ENCODE measurements around the gene NCKAP5.
"Not testable (repeated sequence)": the region's sequence is repeated elsewhere in the genome, so short reads cannot be mapped to it uniquely, and the experiment has no call there.

NCKAP5 gene

DNA sequence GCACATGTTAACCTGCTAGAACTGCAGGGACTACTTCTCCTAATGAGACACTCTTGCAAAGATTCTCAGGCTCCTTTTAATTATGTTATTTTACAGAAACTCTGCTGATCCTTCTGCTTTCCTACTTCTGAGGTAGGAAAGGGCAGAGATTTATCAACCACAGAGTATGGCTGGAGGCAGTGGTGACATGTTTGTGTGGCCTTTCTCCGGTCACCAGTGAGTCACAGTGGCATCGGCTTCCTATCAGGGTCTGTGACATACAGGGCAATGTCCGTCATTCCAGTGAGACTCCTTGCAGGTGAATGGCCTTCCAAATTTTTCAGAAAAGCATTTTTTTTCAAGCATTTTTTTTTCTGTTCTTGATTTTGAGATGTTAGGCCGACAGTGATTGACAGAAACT, 717.6 kb downstream of the NCKAP5 start:
- DNase-seq = no peak

DNA sequence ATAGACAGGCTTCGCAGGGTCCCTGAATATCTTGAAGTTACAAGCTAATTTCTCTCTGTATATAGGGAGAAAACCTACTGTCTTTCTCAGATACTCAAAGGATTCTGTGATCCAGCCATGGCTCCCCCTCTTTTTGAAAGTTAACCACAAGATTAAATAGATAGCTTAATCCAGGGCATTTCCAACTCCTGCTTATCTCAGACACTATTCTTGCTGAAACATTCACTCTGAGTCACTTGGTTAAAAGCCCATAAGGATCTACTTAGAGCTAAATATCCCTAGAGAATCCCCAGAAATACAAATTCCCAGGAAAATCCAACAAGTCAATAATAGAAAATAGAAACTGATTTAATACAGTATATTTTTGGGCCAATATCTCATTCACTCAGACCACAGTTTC, 719.1 kb downstream of the NCKAP5 start:
- DNase-seq = no peak

DNA sequence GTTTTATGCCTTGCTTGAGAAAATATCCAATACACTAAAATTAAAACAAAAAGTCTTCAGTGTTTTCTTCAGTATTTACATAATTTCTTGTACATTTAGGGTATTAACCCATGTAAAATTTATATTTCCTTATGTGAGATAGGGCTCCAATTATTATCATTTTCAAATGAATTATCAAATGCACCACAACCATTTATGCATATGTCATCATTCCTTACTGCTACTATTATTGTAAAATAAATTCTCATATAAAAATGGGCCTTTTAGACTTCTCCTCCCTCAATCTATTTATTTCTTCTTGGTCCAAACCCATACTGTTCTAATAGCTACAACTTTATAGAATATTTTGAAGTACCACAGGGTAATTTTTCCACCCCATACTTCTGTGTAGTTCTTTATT, 722.9 kb downstream of the NCKAP5 start:
- no peak for DNase-seq

DNA sequence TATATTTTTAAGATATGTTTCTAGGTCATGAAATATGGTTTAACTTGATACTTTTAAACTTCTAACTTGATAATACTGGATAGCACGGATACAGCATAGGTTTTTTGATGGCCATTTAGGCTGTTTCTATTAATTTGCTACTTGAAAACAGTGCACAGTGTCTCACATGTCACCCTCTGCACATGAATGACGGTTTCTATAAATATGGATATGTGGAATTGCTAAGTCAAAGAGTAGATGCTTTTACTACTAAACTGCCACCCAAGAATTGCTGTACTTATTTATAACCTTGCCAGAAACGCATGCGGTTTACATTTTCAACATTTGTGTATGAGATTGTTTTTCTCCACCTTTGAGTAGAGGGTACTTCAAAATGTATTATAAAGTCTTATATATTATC, 723.7 kb downstream of the NCKAP5 start:
- DNase-seq = no peak

DNA sequence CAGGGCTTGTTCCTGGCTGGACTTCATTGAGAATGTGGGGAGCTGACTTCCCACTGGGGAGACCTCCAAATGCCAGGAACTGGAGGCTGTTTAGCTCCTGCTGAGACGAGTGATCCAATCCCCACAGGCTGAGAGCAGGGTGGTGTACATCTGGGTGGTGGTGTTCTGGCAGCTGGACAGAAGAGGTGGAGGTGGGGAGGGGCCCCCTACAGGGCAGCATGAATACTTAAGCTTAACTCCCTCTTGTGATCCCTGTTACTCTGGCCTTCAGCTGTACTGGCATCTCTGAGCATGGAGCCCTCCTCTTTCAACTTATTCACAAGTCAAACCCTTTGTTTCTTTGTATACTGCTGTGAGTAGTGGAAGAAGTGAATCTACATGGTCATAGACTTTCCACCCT, 730.5 kb downstream of the NCKAP5 start:
- DNase-seq = no peak

DNA sequence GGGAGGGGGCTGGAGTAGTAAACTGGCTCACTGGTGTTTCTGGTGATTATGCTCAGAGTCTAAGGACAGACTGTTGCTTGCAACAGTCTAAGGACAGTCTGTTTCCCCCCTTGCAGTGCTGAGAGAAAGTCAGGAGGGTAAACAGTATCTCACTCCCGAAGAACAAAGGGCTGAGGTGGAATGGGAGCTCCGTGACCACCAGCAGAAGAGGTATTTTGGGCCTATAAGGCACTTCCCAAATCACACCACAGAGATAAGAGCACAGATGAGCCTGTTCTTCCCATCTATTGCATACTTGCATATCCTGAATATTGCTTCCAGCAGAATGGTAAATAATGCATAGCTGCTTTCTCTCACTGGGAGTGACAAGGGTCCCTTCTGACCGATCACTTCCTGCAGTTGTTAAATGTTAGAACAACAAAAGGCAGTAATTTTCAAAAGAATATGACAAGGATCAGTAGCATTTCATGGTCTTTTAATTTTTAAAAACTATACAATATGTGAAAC, 737.9 kb downstream of the NCKAP5 start:
- DNase-seq = no peak

DNA sequence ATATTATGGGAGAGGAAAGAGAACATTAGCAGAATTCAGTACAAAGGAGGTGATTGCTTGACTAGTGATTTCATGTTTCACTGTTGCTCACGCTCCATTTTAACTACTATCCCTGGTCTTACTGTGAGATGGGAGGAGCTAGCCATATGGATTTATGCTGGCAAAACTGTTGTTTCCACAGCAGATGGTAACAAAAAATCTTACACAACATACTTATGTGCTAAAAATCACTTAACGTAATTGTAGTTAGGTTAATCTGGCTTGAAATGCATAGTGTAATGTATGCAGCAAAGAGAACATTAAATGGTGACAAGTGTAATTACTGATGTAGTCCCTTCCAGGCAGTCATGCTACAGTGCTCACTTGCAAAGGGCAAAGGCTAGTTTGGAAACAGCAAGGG, 742.7 kb downstream of the NCKAP5 start:
- no peak for DNase-seq

DNA sequence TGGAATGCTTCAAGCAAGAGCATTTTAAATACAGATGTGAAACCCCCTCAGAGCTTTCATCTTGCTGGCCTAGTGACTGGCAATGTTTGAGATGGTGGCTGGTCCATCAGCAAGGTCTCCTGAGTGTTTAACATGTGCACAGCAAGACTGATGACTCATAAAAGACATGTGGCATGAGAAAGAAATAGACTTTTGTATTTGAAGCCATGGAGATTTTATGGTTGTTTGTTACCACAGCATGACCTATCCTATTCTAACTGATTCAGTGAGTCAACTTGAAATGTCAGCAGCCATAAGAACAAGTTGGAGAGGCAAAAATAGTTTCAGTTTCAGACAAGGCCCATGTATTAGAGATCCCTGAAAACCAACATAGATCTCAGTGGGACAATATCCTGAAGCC, 743.5 kb downstream of the NCKAP5 start:
- DNase-seq = peak in 1 of 5 experiments; percentile 1

DNA sequence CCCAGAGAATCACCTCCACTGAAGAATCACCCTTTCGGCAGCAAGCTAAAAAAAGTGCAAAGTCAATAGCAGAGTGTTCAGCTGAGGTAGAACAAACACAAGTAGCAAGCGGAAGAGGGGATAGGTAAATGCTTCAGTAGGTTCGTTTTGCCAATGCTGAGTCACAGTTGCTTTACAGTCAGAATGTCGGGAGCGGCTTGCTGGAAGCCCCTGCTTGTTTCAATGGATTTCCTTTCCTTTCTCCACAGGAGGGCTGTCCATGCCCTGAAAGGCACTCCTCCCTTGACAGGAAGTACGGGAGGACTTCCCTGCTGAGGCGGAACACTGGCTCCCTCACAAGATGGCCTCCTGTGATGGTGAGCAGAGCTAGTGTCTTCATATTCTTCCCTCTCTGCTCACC, 752.0 kb downstream of the NCKAP5 start:
- no peak for DNase-seq

DNA sequence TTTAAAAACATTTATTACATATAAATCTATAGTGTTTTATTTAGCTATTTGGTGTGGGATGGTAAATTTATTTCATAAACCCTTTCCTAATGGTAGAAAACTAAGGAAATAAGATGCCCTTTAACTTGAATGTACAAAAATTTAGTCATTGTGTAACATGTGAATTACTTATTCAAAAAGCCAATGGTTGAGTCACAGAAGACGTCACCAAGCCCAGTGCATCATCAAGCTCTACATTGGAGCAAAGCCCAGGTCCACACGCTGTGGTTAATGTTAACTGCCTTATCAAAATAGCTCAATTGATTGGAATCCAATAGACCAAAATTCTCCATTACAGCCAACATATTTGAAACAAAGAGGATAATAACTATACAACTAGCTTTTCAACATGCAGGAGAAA, 752.7 kb downstream of the NCKAP5 start:
- no peak for DNase-seq

DNA sequence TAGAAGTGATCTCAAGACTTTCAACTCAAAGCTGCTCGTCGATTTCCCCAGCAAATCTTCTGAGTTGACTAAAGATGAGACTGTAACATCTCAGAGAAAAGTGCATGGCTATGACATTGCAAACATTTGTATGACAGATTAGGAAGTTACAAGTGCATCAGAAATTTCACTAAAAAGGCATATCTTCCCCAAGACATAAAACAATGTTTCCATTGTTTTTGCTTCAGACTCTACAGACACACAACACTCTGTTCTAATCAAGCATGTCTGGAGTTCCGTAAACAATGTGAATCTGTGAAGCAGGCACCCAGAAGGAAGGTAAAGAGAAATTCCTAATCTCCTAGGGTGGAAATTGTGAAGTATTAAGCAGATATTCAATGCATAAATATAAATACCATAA, 753.6 kb downstream of the NCKAP5 start:
- DNase-seq = no peak

DNA sequence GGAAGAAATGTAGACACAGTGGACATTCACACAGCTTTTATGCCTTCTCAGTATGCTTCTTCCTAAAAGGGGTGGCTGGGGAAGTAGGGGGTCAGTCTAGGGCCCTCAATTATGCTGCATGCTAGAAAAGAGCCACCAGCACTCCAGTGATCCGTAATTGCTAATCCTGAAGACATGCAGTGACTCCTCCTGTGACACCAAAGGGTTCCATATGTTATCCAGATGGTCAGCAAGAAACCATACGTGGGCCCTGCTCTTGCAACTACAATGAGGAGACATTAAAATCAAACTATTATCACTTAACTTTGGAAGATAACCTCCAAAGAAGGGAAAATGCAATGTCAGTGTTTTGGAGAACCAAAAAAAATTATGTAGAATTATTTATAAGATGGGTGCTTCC, 754.8 kb downstream of the NCKAP5 start:
- DNase-seq = no peak

DNA sequence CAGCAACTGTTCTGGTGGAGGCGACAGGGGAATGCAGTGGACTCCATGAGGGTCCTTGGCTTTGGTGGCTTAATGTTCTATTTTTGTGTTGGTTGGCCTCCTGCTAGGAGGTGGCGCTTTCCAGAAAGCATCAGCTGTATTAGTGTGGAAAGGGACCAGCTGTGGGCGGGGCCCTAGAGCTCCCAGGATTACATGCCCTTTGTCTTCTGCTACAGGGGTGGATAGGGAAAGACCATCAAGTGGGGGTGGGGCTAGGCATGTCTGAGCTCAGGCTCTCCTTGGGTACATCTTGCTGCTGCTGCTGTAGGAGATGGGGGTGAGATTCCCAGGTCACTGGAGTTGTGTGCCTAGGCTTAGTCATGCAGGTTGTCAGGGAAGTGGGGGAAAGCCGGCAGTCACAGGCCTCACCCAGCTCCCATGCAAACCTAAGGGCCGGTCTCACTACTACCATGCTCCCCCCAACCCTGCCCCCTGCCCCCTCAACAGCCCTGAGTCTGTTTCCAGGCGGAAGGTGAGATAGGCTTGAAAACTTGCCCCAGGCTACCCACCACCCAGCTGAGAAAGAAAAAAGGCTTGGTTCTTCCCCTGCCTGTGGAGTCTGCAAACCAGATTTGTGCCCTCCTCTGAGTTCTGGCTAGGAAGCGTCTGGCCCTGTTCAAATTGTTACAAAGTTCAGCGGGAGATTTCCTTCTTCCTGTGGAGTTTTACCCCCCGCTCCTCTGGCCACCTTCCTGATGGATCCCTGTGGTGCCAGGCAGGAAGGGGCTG, 756.9 kb downstream of the NCKAP5 start:
- DNase-seq = no peak

DNA sequence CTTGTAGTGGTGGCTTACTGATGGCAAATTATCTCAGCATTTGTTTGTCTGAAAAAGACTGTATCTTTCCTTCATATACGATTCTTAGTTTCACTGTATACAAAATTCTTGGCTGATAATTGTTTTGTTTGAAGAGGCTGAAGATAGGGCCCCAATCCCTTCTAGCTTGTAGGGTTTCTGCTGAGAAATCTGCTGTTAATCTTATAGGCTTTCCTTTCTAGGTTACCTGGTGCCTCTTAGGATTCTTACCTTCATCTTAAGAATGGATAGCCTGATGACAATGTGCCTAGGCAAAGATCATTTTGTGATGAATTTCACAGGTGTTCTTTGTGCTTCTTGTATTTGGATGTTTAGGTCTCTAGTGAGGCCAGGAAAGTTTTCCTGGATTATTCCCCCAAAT, 758.3 kb downstream of the NCKAP5 start:
- not testable (repeated sequence) for DNase-seq

DNA sequence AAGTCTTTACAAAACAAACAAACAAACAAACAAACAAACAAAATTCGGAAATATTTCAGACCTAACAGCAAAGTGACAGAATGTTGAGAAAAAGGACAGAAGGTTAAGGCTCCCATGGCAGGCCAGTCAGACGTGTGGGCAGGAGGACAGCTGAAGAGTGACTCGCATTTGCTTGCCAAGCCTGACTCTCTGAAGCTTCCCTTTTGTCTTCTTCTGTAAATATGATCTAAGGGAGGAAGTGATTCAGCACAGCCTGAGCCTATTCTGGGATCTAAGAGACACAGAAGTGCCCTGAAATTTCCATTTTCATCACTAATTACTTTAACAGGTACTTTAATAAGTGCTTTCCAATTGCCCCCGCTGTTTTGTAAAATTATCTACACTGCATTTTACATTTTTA, 764.2 kb downstream of the NCKAP5 start:
- no peak for DNase-seq

DNA sequence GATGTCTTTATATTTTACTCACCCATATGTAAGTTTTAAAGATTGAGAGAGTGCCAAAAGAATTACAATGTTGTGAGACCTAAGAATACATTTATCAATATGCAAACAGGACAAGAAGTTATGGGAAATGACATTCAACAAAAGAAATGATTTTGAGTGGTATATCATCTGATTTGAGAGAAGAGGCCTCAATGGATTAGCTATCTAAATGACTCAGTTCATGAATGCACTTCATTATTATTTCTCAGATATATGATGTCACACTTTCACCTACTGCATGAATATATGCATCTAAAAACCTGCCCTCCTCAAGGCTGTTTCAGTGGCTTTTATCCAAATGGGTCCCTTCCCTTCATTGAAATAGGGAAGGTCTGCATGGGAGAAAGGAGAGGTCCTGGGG, 769.9 kb downstream of the NCKAP5 start:
- DNase-seq = no peak

DNA sequence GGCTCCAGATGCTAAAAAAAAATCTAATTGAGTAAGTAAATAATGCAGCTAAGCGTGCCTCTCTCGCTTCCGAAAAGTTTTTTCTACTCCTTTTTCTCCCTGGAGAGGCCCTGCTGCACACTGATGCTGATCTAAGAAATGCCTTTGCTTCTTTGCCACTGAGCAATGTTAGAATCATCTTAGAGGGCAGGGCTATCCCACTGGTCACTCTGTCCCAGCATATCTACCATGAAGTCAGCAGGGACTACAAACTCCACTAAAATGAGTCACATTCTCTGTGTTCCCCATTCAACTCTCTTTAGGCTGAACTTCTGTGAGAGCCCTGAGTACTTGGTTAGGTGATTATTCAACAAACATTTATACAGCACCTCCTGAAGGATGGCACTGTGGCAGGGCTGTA, 770.7 kb downstream of the NCKAP5 start:
- no peak for DNase-seq

DNA sequence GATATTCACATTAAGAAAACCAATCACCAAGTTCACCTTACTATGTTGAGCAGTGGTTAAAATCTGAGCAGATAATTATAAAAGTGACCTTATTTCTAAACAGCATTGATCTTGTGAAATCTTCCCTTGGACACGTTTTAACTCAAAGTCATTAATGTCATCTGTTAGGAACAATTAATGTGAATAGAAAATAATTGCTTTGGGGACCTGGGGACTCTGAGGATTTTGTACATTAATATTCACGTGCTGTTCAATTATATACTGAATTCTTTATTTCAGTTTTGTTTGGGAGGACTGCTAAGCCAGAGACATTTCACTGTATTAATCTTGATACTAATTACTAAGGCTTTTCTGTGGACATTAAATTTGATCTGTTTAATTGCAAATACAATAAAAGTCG, 771.2 kb downstream of the NCKAP5 start:
- DNase-seq = no peak

DNA sequence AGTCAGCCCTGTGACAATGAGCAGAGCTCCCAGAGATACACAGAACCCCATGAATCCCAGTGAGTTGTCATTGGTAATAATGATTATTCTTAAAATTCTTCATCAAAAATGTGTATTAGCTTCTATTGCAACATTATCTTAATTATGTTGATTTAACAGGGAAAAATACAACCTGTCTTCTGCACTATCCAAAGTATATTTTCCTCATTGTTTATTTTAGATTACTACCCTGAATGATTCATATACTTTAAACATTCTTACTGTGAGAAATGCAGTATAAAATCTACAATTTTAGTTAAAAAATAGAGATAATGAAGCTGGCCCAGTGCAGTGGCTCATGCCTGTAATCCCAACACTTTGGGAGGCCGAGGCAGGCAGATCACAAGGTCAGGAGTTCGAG, 773.0 kb downstream of the NCKAP5 start:
- no peak for DNase-seq

DNA sequence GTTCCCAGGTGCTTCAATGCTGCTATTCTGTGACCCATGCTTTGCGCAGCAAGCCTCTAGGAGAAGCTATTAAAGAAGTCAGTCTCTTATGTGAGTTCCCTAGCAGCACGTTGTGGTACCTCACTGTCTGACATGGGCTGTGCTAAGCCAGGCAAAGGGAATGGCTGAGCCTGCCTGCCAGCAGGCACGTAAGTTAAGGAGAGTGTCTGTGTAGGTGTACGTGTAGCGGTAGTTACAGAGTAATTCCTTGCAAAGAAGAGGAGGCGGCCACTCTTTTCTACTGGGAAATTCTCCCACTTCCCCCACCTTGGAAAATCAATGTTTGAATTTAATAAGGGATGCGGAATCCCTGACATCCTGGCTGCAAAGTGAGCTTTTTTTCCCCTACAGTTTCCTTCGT, 774.7 kb downstream of the NCKAP5 start:
- DNase-seq = no peak

DNA sequence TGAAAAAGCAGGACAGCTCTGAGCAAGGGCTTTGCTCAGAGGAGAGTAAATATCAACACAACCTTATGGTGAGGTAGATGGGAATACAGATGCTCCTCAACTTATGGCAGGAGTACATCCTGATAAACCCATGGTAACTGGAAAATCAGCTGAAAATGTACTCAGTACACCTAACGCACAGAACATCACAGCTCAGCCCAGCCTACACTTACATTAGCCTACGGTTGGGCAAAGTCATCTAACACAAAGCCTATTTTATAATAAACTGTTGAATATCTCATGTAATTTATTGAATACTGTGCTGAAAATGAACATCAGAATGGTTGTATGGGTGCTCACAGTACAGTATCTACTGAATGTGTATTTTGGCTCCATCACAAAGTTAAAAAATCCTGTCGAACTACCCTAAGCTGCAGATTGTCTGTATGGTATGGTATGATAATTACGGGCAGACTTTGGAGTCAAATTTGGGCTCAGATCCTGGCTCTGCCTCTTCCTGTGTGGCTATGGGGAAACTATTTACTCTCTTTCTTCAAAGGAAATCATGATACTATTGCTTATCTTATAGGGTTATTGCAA, 778.0 kb downstream of the NCKAP5 start:
- no peak for DNase-seq

DNA sequence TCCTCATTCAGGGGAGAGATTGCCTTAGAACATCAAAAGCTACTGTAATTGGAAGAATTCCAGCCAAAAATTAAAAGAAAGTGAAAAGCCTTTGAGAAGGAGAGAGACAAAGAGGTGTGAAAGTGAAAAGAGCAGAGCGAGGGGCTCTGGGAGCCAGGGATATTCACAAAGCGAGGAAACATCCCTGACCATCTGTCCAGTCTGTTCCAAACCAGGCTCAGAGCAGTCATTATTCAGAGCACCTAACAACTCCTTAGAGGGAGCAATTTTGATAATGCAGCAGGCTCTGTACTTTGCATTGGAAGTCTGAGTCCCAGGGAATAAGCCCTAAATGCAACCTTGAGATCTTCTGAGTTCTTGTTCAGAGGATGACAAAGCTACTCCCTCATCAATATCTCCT, 779.2 kb downstream of the NCKAP5 start:
- DNase-seq = no peak

DNA sequence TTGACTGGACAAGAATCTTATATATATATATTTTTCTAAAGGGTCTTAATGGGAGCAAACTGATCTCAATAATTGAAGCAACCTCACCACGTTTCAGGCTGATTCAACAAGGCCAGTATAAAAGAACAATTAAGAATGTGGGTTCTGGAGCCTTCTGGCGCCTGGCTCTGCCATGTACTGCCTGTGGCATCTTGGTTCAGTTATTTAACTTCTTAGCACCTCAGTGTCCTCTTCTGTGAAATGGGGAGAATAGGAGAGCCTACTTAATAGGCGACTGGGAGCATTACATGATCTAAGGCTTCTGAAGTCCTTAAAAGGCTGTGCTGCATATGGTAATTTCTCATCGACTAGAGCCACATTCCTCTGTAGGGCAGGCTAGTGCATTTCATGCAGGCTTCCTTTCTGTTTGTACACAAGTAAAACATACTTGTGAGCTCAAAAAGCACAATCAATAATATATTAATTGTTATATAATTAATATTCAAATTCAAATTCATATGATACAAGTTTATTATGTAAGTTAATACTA, 779.9 kb downstream of the NCKAP5 start:
- no peak for DNase-seq

DNA sequence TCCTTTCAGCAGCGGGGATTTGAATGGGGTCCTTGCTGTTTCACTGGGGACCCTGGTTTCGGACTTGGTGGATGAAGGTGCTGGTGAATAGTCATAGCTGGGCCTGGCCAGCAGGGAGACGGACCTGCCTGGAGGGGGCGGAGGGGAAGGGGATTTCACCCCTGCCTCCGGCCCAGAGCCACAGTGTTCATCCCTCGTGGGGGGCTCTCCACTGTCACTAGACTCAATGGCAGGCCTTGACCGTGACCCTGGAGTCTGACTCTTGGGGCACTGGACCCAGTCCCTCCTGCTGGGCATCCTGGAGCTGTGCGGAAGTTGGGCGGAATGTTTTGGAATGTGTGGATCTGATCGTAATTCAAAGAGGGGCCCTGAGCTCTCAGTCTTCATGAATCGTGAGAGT, 784.4 kb downstream of the NCKAP5 start:
- no peak for DNase-seq

Measured in T-helper 2 cell (primary cell).